Amniotic stem cell (primary cell): ENCODE measurements around the gene TCF12.

Source experiments
- DNase-seq: peaks from one replicate; lab custom pipeline; 2025; lab: John Stamatoyannopoulos, UW

Gene TCF12

GRCh38 chr15:57321485-57321884, 403.0 kb downstream of the TCF12 start:
- no peak for DNase-seq

GRCh38 chr15:57321973-57322601, 403.6 kb downstream of the TCF12 start:
- DNase-seq: no peak

DNA sequence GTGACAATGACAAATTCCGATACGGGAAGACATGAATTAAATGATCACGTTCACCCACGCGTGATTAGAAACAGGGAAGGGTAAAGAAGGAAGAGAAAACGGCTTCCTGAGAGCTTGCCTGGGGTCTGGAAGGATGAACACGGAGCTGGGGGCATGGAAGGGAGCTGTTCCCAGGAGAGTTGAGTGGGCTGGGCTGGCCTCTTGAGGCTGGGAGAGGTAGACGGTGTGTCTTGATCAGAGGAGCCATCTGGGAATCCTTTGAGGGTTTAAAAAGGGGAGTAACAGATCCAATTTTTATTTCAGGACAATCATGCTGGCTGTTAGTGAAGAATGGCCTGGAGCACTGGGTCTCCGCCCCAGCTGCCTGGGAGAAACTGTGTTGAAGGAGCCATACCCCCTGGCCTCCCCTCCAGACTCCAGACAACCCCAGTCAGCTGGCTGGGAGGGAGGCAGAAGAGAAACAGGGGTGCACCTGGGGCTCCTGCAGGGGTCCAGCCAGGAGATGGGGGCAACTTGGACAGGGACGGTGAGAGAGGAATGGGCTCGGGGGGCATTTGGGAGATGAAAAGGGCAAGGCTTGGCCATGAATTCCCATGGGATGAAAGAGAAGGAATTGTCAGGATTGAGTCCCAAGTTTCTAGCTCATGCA, 404.3 kb downstream of the TCF12 start:
- no peak for DNase-seq

GRCh38 chr15:57323299-57323805, 404.9 kb downstream of the TCF12 start:
- no peak for DNase-seq

- DNase-seq: no peak
Observed at GRCh38 chr15:57323806-57324589, 405.6 kb downstream of the TCF12 start.

DNA sequence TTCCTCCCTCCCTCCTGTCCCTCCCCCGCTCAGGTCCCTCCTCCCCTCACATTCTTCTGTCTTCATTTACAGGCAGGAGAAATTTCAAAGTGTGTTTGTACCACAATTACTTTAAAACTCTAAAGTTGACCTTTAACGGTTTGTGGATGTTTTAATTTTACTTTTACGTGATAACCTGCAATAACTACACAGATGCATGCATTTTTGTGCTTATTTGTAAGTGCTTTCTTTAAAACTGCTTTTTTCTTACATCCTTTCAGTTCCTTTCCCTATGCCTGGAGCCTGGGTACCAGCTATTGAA, 406.1 kb downstream of the TCF12 start:
- DNase-seq: no peak

DNA sequence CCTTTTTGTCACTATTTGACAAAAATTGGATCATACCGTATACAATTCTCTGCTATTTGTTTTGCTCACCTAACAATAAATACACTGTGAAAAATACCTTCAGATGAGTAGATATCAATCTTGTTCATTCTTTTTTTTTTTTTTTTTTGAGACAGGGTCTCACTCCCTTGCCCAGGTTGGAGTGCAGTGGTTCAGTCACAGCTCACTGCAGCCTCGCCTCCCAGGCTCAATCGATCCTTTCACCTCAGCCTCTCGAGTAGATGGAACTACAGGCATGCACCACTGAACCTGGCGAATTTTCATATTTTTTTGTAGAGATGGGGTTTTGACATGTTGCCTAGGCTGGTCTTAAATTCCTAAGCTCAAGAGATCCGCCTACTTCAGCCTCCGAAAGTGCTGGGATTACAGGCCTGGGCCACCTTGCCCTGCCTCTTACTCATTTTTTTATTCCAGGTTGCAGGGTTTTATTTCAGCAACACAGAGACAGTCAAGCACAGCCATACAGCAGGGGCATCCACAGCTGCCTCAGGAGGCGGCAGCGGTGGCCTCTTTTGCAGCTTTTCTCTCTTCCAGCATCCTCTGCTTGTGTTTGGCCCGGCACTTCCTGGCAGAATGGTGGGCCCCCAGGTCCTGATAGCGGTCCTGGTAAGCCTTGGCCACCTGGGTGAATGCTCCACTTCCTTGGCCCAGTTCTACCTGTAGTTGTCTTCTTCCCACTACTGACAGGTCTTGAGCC, 406.7 kb downstream of the TCF12 start:
- no peak for DNase-seq

DNA sequence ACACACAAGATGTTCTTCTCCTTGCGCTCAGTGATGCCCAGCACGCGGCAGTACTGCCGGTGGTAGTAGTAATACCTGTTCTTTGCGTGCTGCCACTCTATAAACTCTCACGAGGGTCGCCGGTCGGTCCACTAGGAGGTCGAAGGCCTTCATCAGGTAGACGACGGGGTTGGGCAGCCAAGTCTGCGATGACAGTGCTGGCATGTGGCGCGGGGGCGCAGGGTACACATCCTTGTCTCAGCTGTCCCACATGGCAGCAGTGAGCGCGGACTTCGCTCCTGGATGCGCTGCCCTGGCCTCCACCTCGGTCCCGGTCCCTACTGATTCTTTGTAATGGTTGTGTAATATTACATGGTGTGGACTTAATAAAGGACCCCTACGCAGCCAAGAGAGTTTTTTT, 407.8 kb downstream of the TCF12 start:
- DNase-seq: no peak

GRCh38 chr15:57327985-57328471, 409.6 kb downstream of the TCF12 start:
- peak; percentile 89 for DNase-seq

GRCh38 chr15:57328479-57328878, 410.0 kb downstream of the TCF12 start:
- DNase-seq: no peak

GRCh38 chr15:57328897-57329296, 410.5 kb downstream of the TCF12 start:
- no peak for DNase-seq

DNA sequence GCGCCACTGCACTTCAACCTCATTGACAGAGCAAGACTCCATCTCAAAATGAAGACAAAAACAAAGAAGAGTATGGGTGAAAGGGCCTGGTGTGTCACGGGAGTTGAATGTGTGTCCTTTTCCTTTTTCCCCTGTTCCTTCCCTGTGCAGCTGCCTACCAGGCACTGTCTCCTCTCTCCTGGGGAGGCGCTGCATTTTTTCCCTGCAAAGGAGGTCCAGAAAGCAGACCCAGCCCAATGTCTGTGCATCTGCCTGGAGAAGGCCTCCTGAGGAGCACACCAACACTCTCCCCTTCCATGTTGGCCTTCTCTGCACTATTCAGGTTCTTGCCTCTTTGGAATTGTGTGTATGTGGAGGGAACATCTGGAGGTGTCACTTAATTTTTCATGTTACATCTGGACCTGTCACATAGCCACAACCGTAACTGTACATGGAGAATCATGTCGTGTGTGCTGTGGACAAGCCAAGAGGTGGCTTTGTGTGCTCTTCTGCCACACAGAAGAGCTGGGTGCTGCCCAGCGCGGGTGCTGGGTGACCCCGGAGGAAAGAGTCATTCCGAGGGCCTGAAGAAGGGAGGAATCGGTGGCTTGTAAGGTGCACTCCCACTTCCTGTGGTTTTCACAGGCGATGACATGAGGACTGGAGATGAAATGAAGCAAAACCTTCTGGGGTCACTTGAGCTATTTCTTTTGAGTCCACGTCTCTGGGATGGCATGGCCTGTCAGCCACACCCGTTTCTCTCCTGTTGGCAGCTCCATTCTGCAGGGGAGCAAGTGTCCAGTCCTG, 411.3 kb downstream of the TCF12 start:
- no peak for DNase-seq

- no peak for DNase-seq
Observed at GRCh38 chr15:57330619-57331340, 412.3 kb downstream of the TCF12 start.

DNA sequence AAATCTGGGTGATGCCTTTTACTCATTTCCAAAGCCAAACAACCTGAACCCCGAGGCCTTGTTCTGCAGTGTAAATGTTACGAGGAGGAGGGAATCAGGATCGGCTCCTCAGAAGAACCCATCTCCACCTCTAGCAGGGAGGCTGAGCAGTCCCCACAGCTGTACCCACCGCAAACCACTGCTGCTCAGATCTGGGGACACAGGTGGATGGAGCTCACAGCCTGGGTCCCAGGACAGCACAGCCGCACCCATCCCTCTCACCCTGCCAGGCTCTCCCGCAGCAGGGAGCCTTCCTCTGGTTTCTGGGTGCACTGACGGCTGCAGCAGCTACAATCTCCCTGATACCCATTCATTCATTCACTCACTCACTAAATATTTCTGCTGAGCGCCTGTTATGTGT, 413.9 kb downstream of the TCF12 start:
- no peak for DNase-seq

GRCh38 chr15:57333487-57333886, 415.0 kb downstream of the TCF12 start:
- no peak for DNase-seq

DNA sequence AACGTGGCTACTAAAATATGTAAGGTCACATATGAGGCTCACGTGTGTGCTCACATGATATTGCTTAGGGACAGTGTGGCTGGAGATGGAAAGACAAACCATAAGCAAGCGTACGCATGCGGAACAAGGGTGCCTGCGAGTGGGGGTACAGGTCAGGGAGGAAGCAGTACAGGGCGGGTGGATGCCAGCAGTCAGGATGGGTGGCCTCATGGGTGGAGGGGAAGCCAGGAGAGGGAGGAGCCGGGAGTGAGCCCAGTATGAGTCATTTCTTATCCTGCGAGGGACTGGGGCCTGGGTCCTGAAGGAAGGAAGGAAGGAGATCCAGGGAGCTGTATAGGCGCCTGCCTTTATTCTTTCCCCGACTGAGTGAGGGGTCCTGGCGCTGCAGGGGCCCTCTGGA, 415.8 kb downstream of the TCF12 start:
- no peak for DNase-seq

- no peak for DNase-seq
Observed at GRCh38 chr15:57335293-57335715, 416.9 kb downstream of the TCF12 start.

GRCh38 chr15:57335719-57336118, 417.3 kb downstream of the TCF12 start:
- DNase-seq: no peak

DNA sequence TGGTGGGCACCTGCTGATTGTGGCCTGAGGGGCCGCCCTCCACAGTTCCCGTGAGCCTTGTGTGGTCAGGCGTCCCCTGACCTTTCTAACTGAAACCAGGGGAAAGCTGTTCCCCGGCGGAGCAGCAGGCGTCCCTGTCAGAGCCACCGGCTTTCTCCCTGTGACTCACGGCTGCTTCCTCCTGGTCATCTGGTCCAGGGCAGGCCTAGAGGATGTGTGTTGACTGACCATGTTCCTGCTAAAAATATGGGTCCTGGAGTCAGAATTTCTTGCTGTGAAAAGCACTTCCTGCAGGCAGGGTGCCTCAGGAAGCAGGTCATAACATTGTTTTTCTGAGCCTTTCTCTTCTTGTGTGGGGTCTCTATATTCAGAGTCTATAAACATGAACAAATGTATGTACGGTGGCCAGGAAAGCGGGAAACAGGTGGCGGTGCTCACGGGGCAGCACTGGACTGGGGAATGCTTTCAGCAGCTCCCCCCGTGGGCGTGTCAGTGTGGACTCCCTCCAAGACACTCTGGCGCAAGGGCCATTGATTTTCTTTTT, 419.5 kb downstream of the TCF12 start:
- DNase-seq: no peak

- DNase-seq: no peak
Observed at GRCh38 chr15:57339321-57339720, 420.9 kb downstream of the TCF12 start.
